GM21576 (cell line): ENCODE data around the gene CNTNAP5.
"Not testable (repeated sequence)": the region's sequence is repeated elsewhere in the genome, so short reads cannot be mapped to it uniquely, and the experiment has no call there.

ENCODE experiments used
- ATAC-seq: cut with Tn5 transposase; IDR thresholded peaks from one replicate; pipeline ENCODE4 v1.9.1; 2021; ENCODE audit warnings: mild to moderate bottlenecking, moderate library complexity; ENCODE audit not compliant: unreplicated experiment

Gene CNTNAP5

DNA sequence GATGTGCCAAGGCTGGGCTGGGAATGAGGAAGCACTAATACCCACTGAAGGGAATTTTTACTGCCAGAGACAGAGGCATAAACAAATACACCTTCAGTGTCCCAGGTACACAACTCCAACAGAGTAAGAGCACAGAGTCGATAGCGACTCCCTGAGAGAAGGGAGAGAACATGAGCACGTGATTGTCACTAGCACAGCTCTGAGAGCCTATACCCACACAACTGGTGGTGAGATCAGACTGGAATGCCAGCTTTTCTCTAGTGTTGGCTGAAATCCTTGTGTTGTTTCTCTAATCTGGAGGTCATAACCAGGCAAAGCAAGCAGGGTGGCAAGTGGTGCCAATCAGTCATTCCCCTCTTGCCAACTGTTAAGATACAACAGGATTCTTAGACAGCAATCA is 377.2 kb downstream of the CNTNAP5 start:
- ATAC-seq, result no peak

DNA sequence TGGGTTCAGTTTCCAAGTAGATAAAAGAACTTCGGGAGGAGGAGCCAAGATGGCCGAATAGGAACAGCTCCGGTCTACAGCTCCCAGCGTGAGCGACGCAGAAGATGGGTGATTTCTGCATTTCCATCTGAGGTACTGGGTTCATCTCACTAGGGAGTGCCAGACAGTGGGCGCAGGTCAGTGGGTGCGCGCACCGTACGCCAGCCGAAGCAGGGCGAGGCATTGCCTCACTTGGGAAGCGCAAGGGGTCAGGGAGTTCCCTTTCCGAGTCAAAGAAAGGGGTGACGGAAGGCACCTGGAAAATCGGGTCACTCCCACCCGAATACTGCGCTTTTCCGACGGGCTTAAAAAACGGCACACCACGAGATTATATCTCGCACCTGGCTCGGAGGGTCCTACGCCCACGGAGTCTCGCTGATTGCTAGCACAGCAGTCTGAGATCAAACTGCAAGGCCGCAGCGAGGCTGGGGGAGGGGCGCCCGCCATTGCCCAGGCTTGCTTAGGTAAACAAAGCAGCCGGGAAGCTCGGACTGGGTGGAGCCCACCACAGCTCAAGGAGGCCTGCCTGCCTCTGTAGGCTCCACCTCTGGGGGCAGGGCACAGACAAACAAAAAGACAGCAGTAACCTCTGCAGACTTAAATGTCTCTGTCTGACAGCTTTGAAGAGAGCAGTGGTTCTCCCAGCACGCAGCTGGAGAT is 382.9 kb downstream of the CNTNAP5 start:
- ATAC-seq, result not testable (repeated sequence)

DNA sequence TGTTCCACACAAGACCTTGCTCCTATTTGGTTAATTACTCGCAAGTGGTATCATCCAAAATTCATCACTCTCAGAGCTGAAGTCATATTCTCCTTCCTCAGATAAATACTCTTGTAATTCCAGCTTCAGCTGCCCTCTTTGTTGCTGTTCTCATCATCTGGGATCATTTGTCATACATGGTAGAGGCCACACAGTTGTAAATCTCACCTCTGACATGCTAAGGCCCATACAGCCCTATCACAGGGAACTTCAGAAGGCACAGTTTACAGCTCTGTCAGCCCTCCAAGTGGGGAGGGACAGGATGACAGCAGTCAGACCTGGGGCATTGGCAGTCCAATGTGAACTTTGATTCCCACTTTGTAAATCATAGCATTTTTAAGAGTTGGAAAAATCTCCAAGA is 399.0 kb downstream of the CNTNAP5 start:
- ATAC-seq, result no peak

DNA sequence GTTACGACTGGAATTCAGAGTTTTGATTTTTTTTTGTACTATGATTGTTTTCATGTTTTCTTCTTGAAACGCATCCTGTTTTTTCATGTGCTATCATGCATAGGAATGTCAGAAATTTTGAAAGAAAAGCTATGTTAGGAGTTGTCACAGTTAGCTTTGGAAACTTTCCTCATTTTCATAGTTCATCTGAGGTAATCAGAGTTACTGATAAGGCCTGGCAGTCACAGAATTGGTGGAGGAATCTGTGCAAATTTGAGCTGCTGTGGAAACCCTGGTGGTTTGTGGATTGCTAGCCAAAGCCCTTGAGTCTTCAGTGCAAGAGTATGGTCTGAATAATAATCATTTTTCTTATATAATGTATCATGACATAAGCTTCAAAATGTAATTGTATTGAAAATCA is 401.0 kb downstream of the CNTNAP5 start:
- no peak for ATAC-seq

DNA sequence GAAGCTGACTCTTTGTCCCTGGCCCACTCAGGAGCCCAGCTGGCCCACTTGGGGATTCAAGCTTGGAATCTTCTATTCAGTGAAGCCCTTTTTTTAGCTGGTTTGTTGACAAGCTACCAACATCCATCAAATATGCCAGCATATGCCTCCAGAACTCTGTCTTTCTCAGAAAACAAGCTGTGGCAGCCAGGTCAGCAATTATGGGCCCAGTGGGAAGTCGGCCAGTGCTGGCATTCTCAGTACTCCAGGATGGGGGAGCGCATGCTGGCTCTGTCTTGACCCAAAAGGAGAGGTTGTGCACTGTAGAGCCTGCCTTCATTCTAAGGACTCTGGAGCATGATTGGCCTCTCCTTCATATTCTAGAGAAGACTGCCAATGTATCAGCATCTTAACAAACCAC is 401.5 kb downstream of the CNTNAP5 start:
- ATAC-seq, result no peak

DNA sequence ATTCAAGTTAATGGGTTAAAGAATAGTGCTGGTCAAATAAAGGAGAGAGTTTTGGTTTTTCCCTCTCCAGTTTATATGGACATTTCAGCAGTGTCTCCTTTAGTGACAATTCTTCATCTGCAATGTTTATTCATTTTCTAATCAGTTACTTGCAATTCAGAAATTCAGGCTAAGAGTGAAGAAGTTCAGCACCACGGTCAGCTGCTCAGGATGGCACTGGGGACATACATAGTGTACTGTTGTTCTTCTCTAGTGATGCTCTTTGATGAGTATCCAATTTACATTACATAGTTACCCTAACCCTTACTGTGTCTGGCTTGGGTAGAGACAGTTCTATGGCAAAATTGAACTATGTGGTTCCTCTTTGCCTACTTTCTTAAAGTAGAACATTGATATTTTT is 412.7 kb downstream of the CNTNAP5 start:
- no peak for ATAC-seq

DNA sequence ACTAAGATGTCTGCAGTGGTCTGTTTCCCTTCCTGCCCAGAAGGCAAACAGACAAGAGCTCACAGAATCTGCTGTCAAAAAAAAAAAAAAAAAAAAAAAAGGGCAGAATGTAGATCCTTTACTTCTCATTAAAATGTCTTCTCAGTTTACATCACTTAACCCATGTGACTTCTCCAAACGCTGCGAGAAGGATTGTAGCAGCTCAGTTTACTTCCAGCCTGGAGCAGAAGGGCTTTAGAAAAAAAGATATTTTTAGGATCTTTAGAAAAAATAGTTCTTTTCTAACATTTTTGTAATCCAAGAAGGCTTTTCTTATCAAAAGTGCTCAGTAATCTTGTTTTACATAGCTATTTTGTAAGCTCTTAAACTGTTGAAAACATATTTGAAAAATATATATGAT is 425.4 kb downstream of the CNTNAP5 start:
- ATAC-seq, result no peak

DNA sequence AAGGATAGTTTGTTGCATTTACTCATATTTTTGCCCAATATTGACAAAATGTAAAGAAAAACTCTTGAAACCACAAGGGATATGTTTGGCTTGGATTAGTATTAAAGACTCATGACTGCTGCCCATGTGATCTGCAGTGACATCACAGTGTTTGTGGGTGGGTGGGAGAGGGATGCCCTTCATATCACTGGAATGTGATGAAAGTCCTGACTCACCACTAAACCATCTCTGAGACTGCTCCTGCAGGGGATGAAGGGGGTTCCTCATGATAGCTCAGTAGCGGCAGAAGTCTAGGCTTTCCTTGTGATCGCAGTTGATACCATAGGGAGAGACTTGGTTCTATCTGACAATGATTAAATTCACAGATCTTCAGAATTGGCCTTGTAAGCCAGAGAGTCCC is 451.2 kb downstream of the CNTNAP5 start:
- ATAC-seq, result no peak

DNA sequence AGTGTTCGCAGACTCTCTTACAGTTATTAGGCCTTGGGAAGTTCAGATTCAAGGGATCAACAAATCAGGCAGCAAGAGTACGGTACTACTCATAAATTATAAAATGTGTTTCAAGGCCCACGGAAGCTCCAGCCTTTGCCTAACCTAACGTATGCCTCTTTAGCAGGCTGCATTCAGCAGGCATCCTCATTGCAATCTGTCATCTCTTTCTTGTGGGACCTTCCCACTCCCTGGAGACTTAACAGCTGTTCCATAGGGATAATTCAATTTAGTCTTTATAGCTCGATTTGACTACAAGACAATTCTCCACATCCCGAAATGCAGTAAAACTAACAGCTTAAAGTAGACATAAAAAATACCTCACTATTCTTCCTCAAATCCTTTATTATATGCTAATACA is 453.7 kb downstream of the CNTNAP5 start:
- no peak for ATAC-seq

DNA sequence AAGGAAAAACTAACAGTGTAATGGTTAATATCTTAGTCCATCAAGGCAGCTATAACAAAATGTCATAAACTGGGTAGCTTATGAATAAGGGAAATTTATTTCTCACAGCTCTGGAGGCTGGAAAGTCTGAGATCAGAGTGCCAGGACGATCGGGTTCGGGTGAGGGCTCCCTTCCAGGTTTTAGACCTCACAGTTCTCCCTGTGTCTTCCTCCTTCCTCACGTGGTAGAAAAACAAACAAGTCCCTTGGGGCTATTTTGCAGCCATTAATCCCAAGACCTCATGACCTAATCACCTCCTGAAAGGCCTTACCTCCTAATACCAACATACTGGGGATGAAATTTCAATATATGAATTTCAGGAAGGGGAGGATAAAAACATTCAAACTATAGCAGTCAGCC is 455.9 kb downstream of the CNTNAP5 start:
- ATAC-seq, result no peak

DNA sequence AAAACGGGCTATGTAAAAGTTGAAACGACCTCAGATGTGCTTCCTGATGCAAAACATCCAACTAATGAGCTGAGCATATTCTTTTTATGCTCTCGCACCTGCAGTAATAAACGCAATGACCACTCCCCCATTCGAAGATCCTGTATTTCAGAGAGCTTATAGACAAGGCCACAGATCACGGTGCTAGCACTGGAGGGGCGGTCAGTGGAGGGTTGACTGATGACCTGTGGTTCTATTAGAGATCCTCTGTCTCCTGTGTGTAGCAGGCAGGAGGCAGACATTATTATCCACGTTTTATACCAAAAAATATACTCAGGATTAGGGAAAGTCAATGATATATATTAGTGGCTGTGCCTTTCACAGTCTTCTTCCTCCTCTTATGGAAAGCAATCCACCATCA is 457.0 kb downstream of the CNTNAP5 start:
- no peak for ATAC-seq

DNA sequence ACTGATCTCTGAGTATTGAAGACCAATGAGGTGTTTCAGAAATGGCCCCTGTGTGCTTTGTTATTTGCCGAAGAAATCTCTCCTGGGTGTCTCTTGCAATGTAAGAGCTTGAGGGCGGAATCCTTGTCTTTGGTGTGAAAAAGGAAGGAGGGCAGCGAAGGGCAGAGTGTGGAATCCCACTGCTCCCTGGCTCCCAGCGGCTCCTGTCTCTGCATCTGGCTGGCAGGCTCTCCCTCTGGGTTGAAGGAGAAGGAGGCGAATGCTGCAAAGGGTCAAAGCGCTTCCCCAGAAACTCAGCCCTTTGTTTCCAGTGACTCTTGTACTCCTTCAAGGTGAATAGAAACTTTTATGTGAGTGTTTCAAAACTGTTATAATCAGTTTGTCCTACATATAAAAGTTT is 457.5 kb downstream of the CNTNAP5 start:
- ATAC-seq, result no peak

DNA sequence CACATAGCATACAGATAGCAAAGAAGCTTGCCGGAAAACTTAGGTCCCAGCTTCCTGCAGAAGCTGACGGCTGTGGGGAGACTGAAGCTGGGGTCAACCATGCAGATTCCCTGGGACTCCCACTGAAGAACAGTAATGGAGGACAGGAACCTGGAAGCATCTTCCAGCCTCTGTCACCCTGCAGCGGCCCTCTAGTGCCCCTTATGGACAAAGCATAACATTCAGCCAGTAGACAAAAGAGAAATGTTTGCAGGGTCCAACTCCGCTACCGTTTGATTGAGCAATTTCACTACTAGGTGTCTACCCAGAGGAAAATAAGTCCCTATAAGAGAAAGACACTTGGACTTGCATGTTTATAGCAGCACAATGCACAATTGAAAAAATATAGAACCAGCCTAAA is 460.6 kb downstream of the CNTNAP5 start:
- no peak for ATAC-seq

DNA sequence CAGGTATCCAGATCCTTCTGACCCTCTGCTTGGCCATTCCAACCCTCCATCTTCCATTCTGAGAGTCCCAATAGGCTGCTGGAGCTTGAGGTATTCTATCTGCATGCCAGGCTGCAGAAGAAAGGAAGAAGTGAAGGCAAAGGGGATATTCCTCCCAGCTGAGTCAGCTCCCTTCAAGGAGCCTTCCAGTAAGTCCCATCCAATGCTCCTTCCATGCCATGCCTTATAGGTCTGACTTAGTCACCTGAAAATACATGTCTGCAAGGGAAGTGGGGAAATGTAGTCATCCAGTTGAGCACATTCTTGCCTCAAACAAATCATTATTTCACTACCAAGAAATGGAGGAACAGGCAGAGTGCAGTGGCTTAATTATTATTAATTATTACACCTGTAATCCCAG is 464.6 kb downstream of the CNTNAP5 start:
- no peak for ATAC-seq

DNA sequence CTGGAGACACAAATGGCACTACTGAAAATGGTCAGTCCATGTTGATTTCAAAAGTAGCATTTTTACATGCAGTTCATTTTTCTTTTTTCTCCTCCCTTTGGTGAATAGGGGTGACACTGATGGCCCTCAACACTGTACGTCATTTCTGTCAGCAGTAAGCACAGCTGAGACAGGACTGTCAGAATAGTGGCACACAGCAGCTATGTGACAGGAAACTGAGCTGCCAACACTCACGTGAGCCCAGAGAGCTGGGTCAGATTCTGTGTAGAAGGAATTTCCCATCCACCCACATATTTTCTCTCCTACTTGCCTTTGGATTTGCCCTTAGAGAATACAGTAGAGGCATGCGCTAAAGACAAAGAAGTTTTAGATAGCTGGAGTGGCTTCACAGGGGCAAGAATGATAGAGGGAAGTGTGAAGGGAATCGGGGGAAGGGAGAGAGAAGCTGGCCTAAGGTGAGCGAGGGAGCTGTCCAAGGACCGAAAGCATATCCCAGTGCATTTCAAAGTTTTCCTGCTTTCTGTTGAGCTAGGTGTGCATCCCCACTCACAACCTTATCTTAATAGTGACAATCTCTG is 476.6 kb downstream of the CNTNAP5 start:
- ATAC-seq, result no peak

DNA sequence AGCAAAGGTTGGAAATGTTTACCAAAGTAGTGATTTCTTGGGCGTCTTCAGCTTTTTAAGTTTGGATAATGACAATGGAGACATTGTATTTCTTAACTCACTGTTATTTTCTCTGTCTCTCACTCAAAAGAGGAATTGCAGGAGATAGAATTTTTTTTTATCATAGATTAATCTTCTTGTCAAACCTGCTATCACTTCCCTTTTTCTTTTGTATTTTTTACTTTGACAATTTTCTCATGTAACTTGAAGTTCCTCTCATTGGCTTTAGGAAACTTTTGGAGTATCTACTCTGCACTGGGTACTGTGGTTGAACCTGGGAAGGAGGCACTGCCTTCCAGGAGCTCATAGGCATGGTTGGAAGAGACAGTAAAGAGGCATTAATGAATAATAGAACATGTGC is 489.1 kb downstream of the CNTNAP5 start:
- ATAC-seq, result no peak

DNA sequence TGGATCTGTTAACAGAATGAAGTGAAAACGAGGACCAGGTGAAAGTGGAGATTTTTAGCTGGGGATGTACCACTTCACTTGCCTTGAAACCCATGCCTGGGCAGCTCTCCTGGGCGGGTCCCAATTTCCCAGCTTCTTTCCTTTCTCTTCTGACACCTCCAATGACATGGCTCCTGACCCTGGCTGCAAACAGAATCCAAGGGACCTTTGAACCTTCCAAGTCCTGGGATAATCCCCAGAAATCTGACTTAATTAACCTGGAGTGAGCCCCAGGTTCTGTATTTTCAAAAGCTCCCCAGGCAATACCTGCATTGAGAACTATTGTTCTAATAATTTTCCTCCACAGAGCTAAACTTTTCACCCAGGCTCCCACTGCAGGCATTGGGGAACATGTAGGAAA is 495.9 kb downstream of the CNTNAP5 start:
- ATAC-seq, result no peak

DNA sequence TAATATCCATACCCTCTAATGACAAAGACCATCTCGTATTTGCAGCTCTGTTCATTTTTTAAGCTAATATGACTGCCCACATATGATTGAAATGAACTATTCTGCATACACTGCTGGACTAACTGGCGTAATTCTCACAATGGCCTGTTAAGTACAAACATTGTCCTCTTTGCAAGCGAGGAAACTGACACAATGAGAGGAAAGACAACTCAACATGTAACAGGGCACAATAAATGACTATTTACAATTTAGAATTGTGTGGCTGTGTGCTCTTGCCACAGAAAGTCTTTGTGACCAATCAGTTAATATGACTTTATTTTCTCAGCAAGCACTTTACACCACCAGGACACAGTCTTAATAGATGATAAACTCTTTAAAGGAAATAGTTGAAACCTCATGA is 498.0 kb downstream of the CNTNAP5 start:
- no peak for ATAC-seq

DNA sequence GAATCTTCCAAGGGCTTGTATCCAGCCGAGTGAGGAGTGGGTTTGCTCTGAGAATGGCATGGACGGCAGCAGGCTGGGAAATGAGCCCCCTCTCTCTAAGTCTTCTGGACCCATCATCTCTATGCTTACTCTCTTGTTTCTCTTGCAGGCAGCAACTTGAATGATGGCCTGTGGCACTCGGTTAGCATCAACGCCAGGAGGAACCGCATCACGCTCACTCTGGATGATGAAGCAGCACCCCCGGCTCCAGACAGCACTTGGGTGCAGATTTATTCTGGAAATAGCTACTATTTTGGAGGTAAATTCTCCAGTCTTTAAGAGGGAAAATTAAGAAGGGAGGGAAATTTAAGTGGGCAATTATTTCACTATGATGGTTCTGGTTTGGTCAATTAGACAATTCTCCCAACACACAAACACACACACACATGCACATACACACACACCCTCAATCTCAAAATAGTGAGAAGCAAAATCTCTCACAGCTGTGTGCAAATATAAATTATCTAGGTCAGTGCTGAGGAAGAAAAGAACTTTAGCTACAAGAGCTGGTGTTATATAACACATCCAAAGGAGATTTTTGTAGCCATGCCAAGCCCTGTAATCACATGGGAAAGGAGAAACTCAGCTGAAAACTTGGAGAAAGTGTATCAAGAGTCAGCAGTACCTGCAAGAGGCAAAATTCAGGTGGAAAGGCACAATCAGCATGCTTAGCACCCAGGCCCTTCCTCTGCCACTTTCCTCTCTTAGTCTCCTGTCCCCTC is 499.2 kb downstream of the CNTNAP5 start:
- ATAC-seq, result no peak

DNA sequence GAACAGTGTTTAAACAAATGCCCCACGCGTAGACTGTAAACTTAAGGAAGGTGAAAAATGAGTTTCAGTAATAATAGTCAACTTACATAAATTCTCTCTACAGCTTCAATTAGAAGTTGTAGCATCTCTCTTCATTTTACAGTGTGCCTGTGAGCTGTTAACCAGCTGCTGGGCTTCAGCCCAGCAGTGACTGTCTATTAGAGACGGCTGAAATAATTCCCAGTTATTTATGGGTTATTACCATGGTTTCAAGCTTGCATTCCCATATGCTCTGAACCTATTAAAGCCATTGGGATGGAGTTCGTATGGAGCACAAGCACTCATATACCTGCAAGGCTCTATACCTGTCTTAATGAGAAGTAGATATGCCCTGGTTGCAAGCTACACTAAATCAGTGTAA is 501.1 kb downstream of the CNTNAP5 start:
- ATAC-seq, result no peak

DNA sequence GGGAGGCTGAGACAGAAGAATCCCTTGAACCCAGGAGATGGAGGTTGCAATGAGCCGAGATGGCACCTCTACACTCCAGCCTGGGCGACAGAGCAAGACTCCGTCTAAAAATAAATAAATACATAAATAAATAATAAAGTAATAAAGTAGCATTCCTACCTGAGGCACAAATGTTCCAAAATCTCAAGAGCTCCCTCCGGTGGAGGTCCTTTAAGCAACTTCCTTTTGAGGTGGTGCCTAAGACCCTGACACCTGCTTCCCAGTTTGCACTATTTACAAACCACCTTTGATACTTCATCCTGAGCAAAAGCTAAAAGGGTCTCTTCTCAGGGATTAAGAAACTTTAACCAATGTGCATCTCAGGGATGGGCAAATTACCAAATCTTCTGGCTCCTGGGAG is 505.1 kb downstream of the CNTNAP5 start:
- ATAC-seq, result no peak

DNA sequence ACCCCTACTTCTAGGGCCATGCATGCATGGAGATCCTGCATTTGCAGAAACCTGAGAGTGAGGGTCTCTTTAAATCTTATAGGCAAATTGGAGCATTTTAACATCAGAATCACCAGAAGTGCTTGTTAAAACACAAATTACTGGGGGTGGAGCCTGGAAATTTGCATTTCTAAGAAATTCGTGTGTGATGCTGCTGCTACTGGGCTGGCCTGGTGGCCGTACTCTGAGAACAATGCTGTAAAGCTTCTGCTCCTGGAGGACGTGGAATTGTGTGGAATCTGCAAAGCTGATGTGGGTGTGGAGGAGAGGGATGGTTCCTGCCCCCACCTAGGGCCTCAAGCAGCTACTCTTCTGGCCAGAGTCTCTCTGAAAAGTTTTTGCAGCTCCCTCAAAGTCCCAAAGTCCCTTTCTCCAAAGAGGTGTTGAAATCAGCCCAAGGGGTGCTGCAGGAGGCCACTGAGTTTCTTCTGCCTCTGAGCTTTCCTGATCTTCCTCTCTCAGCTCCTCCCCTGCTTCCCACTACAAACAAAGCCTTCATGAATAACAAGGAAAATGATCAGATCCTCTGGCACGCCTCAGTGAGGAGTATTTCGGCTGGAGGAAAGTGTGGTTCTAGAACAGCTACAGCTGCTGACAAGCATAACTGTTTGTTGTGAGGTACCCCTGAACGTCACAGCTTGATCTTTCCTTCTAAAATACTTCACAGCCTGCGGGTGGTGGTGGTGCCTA is 508.3 kb downstream of the CNTNAP5 start:
- ATAC-seq, result no peak
